ENCODE measurements around the gene FRAS1.

DNA sequence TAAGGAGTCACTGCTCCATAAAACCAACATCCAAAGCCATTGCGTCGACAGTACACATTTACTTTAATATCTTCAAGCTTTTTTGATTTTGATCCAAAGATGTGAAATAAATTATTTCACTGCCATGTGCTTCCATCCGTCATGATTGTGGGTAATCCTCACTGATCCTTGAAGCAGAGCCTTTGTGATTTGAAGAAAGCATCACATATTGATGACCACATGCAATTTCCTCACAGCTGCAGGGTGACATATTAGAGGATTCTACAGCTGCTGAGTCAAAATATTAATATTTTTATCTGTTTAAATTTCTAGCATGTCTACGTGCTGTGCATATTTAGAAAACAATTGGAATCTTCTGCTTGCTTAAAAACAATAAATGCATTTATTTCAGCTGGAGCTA is 297.7 kb downstream of the FRAS1 start:
- TF ChIP-seq, protein P1, sequence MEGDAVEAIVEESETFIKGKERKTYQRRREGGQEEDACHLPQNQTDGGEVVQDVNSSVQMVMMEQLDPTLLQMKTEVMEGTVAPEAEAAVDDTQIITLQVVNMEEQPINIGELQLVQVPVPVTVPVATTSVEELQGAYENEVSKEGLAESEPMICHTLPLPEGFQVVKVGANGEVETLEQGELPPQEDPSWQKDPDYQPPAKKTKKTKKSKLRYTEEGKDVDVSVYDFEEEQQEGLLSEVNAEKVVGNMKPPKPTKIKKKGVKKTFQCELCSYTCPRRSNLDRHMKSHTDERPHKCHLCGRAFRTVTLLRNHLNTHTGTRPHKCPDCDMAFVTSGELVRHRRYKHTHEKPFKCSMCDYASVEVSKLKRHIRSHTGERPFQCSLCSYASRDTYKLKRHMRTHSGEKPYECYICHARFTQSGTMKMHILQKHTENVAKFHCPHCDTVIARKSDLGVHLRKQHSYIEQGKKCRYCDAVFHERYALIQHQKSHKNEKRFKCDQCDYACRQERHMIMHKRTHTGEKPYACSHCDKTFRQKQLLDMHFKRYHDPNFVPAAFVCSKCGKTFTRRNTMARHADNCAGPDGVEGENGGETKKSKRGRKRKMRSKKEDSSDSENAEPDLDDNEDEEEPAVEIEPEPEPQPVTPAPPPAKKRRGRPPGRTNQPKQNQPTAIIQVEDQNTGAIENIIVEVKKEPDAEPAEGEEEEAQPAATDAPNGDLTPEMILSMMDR (IDR thresholded peaks at IDR 0.05): no peak
- TF ChIP-seq POLR2A (IDR thresholded peaks at IDR 0.05): no peak

Measured in uterus (tissue), 2 donors.